Measurements from ENCODE around the gene CAPNS1.

DNA sequence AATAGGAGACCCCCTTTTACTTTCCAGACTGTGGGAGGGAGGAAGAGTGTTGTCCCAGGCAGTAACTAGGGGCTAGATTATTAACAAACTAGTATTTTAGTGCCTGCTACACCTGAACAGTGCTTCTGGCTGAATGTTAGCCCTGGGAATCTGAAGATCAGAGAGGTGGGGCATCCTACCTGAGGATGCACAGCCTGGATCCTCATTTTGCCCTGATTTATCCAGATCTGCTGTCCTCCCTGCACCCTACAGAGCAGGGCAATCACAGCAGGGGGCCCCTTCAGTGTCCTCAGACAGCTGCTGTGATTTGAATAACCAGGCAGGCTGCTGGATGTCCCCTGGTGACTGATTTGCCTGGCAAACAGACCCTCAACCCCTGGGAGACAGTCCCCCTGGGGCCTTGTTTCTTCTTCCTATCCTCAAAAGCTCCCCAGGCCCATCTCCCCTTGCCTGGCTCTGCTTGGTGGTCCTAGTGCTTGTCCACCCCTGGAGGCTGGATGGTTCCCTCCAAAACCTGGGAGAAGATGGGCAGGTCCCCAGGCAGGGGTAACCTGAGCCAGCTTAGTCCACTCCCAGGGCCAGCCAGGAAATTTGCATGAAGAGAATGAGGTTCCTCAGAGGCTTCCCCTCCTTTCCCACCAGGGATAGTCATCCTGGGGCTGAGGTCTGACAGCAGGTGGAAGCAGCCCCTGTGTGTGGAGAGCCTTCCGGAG, 29.2 kb upstream of the CAPNS1 start, which contains the start of gene OVOL3:
- TF ChIP-seq, protein P1, sequence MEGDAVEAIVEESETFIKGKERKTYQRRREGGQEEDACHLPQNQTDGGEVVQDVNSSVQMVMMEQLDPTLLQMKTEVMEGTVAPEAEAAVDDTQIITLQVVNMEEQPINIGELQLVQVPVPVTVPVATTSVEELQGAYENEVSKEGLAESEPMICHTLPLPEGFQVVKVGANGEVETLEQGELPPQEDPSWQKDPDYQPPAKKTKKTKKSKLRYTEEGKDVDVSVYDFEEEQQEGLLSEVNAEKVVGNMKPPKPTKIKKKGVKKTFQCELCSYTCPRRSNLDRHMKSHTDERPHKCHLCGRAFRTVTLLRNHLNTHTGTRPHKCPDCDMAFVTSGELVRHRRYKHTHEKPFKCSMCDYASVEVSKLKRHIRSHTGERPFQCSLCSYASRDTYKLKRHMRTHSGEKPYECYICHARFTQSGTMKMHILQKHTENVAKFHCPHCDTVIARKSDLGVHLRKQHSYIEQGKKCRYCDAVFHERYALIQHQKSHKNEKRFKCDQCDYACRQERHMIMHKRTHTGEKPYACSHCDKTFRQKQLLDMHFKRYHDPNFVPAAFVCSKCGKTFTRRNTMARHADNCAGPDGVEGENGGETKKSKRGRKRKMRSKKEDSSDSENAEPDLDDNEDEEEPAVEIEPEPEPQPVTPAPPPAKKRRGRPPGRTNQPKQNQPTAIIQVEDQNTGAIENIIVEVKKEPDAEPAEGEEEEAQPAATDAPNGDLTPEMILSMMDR (IDR thresholded peaks at IDR 0.05) = no peak
- no peak for TF ChIP-seq POLR2A (IDR thresholded peaks at IDR 0.05)
